Endothelial cell (in vitro differentiated cells): Measurements from ENCODE around the gene SUGP2. TPM values are rescaled to one million over a fixed set of nuclear protein-coding genes. Genes with fewer than 3 reads are reported as not detected.

Experiments
- DNase-seq: peaks from one replicate; pipeline ENCODE4 v3.0.0; 2021; ENCODE audit warnings: low spot score
- H3K27ac Mint-ChIP-seq: one replicate; pipeline ENCODE4 v1.8.0; 2021; ENCODE audit warnings: mixed read lengths, inconsistent platforms; ENCODE audit not compliant: unreplicated experiment
- H3K27me3 Mint-ChIP-seq: one replicate; pipeline ENCODE4 v1.8.0; 2021; ENCODE audit warnings: mild to moderate bottlenecking, moderate library complexity, mixed read lengths, inconsistent platforms; ENCODE audit not compliant: unreplicated experiment
- H3K36me3 Mint-ChIP-seq: one replicate; pipeline ENCODE4 v1.8.0; 2021; ENCODE audit warnings: mild to moderate bottlenecking, low read depth, mixed read lengths, inconsistent platforms; ENCODE audit not compliant: unreplicated experiment
- H3K4me1 Mint-ChIP-seq: one replicate; pipeline ENCODE4 v1.8.0; 2021; ENCODE audit warnings: mild to moderate bottlenecking, mixed read lengths, inconsistent platforms; ENCODE audit not compliant: unreplicated experiment
- H3K4me3 Mint-ChIP-seq: one replicate; pipeline ENCODE4 v1.8.0; 2021; ENCODE audit warnings: mild to moderate bottlenecking, mixed read lengths, inconsistent platforms; ENCODE audit not compliant: unreplicated experiment
- H3K9me3 Mint-ChIP-seq: one replicate; pipeline ENCODE4 v1.8.0; 2021; ENCODE audit warnings: mixed read lengths, inconsistent platforms; ENCODE audit not compliant: unreplicated experiment
- CTCF ChIP-seq: fragments of 200-600 bp; sonication (generic); IDR thresholded peaks from one replicate; pipeline ENCODE4 v1.5.0; 2021; ENCODE audit warnings: antibody characterized with exemption; ENCODE audit not compliant: unreplicated experiment
- total RNA-seq: library from RNA; stranded (reverse); fragmentation: NEBNext Ultra II Directional; extraction: Animal tissue kit (Norgen Biotek cat#: 25700); gene quantifications from one replicate; pipeline ENCODE4 v1.2.1, GENCODE V29; 2021; ENCODE audit not compliant: unreplicated experiment

Gene SUGP2
- total RNA-seq, 1 donor from 2014 or later, result 109 TPM

- Mint-ChIP-seq H3K4me3 (no peak overlapping the region), H3K4me1 (no peaks in the 10 kb centered on the region), H3K27ac (no peak overlapping the region), H3K27me3 (peaks cover 12% of the 10 kb centered on the region), H3K9me3 (no peaks in the 10 kb centered on the region), H3K36me3 (peaks cover 28% of the 10 kb centered on the region)
- no peak for DNase-seq
- TF ChIP-seq CTCF, result no peak
Observed at GRCh38 chr19:18993115-18993514, 40.2 kb downstream of the SUGP2 start.

- Mint-ChIP-seq H3K27ac (no peak overlapping the region), H3K9me3 (no peaks in the 10 kb centered on the region), H3K36me3 (peaks cover 28% of the 10 kb centered on the region), H3K4me3 (no peak overlapping the region), H3K27me3 (peaks cover 12% of the 10 kb centered on the region), H3K4me1 (no peaks in the 10 kb centered on the region)
- DNase-seq, result no peak
- no peak for TF ChIP-seq CTCF
Observed at GRCh38 chr19:18992696-18993095, 40.6 kb downstream of the SUGP2 start.

GRCh38 chr19:18991468-18991867 is 41.8 kb downstream of the SUGP2 start:
- peaks cover 5% of the 10 kb centered on the region for H3K4me1 Mint-ChIP-seq
- H3K36me3 Mint-ChIP-seq, result peaks cover 28% of the 10 kb centered on the region
- no peak for DNase-seq
- H3K4me3 Mint-ChIP-seq, result no peak overlapping the region
- no peak overlapping the region for H3K27ac Mint-ChIP-seq
- no peak for TF ChIP-seq CTCF
- peaks cover 10% of the 10 kb centered on the region for H3K27me3 Mint-ChIP-seq
- H3K9me3 Mint-ChIP-seq, result no peaks in the 10 kb centered on the region

GRCh38 chr19:18991006-18991405 is 42.3 kb downstream of the SUGP2 start:
- H3K9me3 Mint-ChIP-seq, result no peaks in the 10 kb centered on the region
- H3K4me3 Mint-ChIP-seq, result peak overlapping the region; percentile 15
- peaks cover 8% of the 10 kb centered on the region for H3K27me3 Mint-ChIP-seq
- no peak overlapping the region for H3K27ac Mint-ChIP-seq
- H3K4me1 Mint-ChIP-seq, result peaks cover 9% of the 10 kb centered on the region
- TF ChIP-seq CTCF, result no peak
- no peak for DNase-seq
- H3K36me3 Mint-ChIP-seq, result peaks cover 28% of the 10 kb centered on the region

- no peak for TF ChIP-seq CTCF
- H3K27me3 Mint-ChIP-seq, result peaks cover 8% of the 10 kb centered on the region
- peaks cover 15% of the 10 kb centered on the region for H3K4me1 Mint-ChIP-seq
- peaks cover 28% of the 10 kb centered on the region for H3K36me3 Mint-ChIP-seq
- H3K27ac Mint-ChIP-seq, result no peak overlapping the region
- no peak overlapping the region for H3K4me3 Mint-ChIP-seq
- no peak for DNase-seq
- no peaks in the 10 kb centered on the region for H3K9me3 Mint-ChIP-seq
Observed at GRCh38 chr19:18990128-18990708, 43.1 kb downstream of the SUGP2 start.
